Tibial nerve (tissue), 4 donors: ENCODE data around the gene SECTM1. TPM values are rescaled to one million over a fixed set of nuclear protein-coding genes. Genes with fewer than 3 reads are reported as not detected.

Experiments used
- DNase-seq, 2 donors: peaks; one replicate each; pipeline ENCODE4 v3.0.0-alpha.2; 2019; ENCODE audit warnings: low spot score in 2 of 2
- H3K27ac ChIP-seq, 4 donors: fragments of 200-600 bp; sonication (generic) in 3 of 4; one replicate each; pipeline ENCODE4 v1.5.1; 2017 to 2019; ENCODE audit warnings: mild to moderate bottlenecking in 1 of 4
- H3K27me3 ChIP-seq, 2 donors: fragments of 200-600 bp; sonication (generic) in 1 of 2; one replicate each; pipeline versions ENCODE4 v1.5.1 to v1.6.0; 2017 to 2019
- H3K36me3 ChIP-seq, 3 donors: fragments of 200-600 bp; sonication (generic); one replicate each; pipeline ENCODE4 v1.5.1; 2018 to 2019
- H3K4me1 ChIP-seq, 4 donors: fragments of 200-600 bp; sonication (generic) in 3 of 4; one replicate each; pipeline ENCODE4 v1.5.1; 2017 to 2019
- H3K4me3 ChIP-seq, 4 donors: fragments of 200-600 bp; sonication (generic) in 3 of 4; one replicate each; pipeline ENCODE4 v1.5.1; 2017 to 2019; ENCODE audit warnings: mild to moderate bottlenecking in 1 of 4, moderate library complexity in 1 of 4
- H3K9me3 ChIP-seq, 4 donors: fragments of 200-600 bp; sonication (generic) in 3 of 4; one replicate each; pipeline ENCODE4 v1.5.1; 2017 to 2019
- EP300 ChIP-seq, 2 donors: sonication (generic); formaldehyde crosslinking; IDR thresholded peaks; one replicate each; pipeline ENCODE4 v1.6.1; 2017; ENCODE audit warnings: antibody characterized with exemption in 2 of 2, mild to moderate bottlenecking in 1 of 2
- POLR2A ChIP-seq, 2 donors: fragments of 450-650 bp; IDR thresholded peaks; one replicate each; pipeline ENCODE4 v1.6.1; 2017; ENCODE audit warnings: antibody characterized with exemption in 2 of 2, mild to moderate bottlenecking in 2 of 2, moderate library complexity in 2 of 2
- WGBS, 2 donors: methylation state at CpG; one replicate each; pipeline ENCODE4 v1.1.5; 2018; 5-methylcytosine and 5-hydroxymethylcytosine counted together
- total RNA-seq, 4 donors: library from RNA; depleted of rRNA; stranded (reverse); fragments of >200 nt; gene quantifications; one replicate each; pipeline ENCODE4 v1.1.0, GENCODE V29; 2016
- TF ChIP-seq, protein P1 (sequence below), 5 experiments: fragments of 200-600 bp in 3 of 5; fragments of 450-650 bp in 2 of 5; sonication (generic) in 3 of 5; IDR thresholded peaks; one replicate each; pipeline ENCODE4 v1.5.1; 2016 to 2019; ENCODE audit warnings: antibody characterized with exemption in 5 of 5, mild to moderate bottlenecking in 3 of 5, moderate library complexity in 2 of 5

The SECTM1 gene
- total RNA-seq, 4 donors from 2014 or later = 6.9 to 12.6 (median 11.3) TPM

DNA sequence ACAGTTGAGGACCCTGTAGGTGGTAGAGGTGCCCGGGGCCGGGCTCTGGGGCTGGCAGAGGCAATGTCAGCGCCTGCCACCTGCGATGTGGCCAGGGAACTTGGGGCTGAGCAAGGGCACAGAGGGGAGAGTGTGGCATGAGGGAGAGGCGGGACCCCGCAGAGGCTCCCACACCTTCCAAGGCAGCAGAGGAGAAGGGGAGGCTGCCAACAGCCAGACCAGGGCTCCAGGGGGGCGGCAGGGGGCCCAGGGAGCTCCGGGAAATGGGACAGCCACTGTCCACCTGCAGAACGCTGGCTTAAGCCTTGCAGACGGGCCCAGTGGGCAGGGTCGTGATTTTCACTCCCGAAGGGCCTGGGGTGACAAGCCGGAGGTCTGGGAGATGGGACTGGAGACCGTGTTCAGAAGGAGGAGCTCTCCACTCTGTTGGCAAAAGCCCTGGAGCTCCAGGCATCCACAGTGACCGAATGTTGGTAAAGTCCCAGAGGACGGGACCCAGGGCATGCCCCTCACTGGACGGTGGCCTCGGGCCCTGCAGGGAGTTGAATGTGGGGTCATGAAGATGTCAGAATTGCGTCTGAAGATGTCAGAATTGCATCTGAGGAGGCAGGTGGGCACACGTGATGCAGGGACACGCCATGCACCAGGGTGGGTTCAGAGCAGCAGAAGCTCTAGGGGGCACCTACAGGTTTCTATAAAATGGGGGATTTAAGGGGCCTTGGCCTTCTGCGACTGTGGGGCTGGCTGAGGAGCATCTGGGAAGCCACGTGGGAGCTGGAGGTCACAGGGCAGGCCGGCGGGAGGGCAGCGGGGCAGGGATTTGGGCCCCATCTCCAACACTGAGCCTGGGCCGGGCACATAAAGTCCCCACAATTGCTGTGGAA lies 34.8 kb downstream of the SECTM1 start:
- Histone ChIP-seq H3K27ac (peak overlapping the region; percentile 52 to 90 (median 89)), H3K27me3 (no peaks in the 10 kb centered on the region), H3K36me3 (no peaks in the 10 kb centered on the region), H3K4me3 (peak overlapping the region; percentile 25 to 51 (median 45)), H3K9me3 (no peaks in the 10 kb centered on the region), H3K4me1 (peaks cover 0 to 62% (median 35%) of the 10 kb centered on the region in 4 donors)
- 72 to 74% methylated on average over 25 to 27 of the region's 27 CpGs for WGBS, 2 donors
- no peak for DNase-seq
- TF ChIP-seq POLR2A (IDR thresholded peaks at IDR 0.05) (no peak), EP300 (IDR thresholded peaks at IDR 0.05) (no peak)
- TF ChIP-seq, protein P1, sequence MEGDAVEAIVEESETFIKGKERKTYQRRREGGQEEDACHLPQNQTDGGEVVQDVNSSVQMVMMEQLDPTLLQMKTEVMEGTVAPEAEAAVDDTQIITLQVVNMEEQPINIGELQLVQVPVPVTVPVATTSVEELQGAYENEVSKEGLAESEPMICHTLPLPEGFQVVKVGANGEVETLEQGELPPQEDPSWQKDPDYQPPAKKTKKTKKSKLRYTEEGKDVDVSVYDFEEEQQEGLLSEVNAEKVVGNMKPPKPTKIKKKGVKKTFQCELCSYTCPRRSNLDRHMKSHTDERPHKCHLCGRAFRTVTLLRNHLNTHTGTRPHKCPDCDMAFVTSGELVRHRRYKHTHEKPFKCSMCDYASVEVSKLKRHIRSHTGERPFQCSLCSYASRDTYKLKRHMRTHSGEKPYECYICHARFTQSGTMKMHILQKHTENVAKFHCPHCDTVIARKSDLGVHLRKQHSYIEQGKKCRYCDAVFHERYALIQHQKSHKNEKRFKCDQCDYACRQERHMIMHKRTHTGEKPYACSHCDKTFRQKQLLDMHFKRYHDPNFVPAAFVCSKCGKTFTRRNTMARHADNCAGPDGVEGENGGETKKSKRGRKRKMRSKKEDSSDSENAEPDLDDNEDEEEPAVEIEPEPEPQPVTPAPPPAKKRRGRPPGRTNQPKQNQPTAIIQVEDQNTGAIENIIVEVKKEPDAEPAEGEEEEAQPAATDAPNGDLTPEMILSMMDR (IDR thresholded peaks at IDR 0.05) = no peak

DNA sequence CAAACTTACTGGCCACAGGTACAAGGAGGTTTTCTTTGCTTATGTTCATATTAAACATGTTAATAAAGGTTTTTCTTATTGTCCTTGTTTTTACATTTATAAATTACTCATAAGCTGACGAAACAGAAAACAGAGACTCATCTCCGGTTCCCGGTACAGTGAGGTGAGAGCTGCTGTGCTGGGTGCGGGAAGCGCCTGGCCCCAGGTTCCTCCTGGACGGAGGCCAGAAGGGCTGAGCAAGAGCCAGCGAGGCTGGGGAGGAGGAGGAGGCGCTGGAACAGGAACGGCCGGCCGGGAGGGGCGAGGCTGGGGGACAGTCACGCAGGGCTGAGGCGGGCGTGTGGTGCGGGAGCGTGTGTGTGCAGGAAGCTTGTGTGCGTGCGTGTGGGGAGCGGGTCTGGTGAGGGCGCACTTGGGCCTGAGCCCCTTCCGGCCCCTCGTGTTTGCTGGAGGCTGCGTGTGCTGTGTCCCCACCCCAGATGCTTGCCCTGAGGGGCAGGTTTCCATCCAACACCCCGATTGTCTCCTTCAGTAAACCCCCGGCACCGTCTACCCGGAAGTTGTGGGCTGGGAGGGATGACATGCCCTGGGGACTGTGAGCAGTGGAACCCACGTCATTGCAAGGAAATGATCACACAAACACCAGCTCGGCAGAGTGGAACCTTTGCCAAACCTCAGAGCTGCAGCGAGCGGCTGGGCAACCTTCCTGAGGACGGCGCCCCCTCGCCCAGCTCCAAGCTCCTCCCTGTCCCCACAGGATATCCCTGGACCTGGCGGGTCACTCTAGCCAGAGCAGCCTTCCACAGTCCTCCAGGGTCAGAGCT lies 35.6 kb downstream of the SECTM1 start:
- TF ChIP-seq POLR2A (IDR thresholded peaks at IDR 0.05) = peak in 1 of 2 donors; percentile 49
- peak; percentile 47 to 85 for TF ChIP-seq EP300 (IDR thresholded peaks at IDR 0.05)
- TF ChIP-seq, protein P1 (IDR thresholded peaks at IDR 0.05) = no peak

DNA sequence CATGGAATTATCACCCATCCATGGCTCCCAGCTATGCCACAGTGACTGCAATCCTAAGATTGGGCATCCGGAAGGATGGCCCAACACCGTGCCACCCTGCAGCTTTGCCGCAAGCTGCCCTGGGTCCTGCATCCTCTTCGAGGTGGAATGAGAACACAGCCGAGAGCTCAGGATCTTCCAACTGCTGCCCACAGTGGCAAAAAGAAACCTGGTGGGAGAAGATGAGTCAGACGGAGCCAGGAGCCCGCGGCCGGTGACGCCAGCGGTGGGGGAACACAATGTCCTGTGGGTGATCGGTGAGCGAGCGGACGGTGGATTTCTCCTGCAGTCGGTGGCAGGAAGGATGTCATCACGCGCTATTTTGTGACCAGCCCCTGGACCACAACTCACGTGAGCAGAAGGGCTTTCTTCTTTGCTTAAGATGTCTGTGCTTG lies 36.3 kb downstream of the SECTM1 start:
- Histone ChIP-seq H3K9me3 (no peaks in the 10 kb centered on the region), H3K27ac (peak overlapping the region; percentile 52 to 90 (median 89)), H3K36me3 (no peaks in the 10 kb centered on the region), H3K4me3 (peak overlapping the region in 2 of 4 donors; percentile 45 to 51), H3K27me3 (no peaks in the 10 kb centered on the region), H3K4me1 (peaks cover 0 to 67% (median 40%) of the 10 kb centered on the region in 4 donors)
- 71% methylated on average over 19 of the region's 19 CpGs for WGBS, 2 donors
- TF ChIP-seq POLR2A (IDR thresholded peaks at IDR 0.05) (no peak), EP300 (IDR thresholded peaks at IDR 0.05) (peak; percentile 86 to 91)
- peak; percentile 64 to 80 for DNase-seq

More for the DNA sequence above, 35.6 kb downstream of the SECTM1 start:
- 2 to 8% methylated on average over 22 to 23 of the region's 36 CpGs for WGBS, 2 donors
- Histone ChIP-seq H3K4me1 (peaks cover 0 to 67% (median 39%) of the 10 kb centered on the region in 4 donors), H3K27me3 (no peaks in the 10 kb centered on the region), H3K36me3 (no peaks in the 10 kb centered on the region), H3K27ac (peak overlapping the region; percentile 52 to 90 (median 89)), H3K9me3 (no peaks in the 10 kb centered on the region), H3K4me3 (peak overlapping the region; percentile 25 to 51 (median 45))
- peak; percentile 71 to 82 for DNase-seq

DNA sequence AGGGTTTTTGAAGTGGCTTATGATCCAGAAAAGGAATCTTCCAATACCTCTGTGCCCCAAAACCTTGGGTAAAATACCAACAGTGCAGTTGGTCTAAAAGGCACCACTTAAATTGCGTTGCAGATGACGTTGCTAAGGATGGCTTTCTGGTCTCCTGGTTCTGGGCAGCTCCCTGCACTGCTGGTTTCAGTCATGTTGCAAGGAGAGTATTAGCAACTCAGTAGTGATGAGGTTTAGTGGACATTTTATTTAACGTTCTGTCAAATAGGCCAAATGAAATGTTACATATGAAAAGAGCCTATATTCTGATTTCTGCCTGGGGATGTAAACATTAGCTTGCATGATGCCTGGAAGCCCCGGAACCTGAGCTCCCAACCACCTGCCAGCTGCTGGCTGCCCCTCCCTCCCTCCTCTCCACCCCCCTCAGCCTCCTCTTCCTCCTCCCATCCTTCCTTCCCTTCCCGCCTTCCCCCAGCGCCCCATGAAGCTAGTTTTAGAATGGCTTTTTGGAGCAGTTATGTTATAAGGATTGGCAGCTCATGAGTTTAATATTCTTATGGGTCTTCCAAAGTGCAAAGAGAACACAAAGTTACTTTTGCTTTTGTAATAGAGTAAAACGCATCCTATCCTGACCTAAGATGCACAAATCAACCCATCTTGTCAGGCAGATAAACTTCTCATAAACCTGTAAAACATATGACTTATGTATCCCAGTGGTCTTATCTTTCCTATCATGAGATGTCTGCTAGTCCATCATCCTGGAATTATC lies 36.9 kb downstream of the SECTM1 start:
- Histone ChIP-seq H3K9me3 (no peaks in the 10 kb centered on the region), H3K27ac (peak overlapping the region; percentile 52 to 90 (median 89)), H3K36me3 (no peaks in the 10 kb centered on the region), H3K27me3 (no peaks in the 10 kb centered on the region), H3K4me1 (peaks cover 0 to 73% (median 43%) of the 10 kb centered on the region in 4 donors), H3K4me3 (peak overlapping the region in 2 of 4 donors; percentile 45 to 51)
- WGBS, 2 donors = 54 to 68% methylated on average over 7 of the region's 7 CpGs
- TF ChIP-seq EP300 (IDR thresholded peaks at IDR 0.05) (no peak), POLR2A (IDR thresholded peaks at IDR 0.05) (no peak)
- TF ChIP-seq, protein P1 (IDR thresholded peaks at IDR 0.05) = no peak
- DNase-seq = no peak

DNA sequence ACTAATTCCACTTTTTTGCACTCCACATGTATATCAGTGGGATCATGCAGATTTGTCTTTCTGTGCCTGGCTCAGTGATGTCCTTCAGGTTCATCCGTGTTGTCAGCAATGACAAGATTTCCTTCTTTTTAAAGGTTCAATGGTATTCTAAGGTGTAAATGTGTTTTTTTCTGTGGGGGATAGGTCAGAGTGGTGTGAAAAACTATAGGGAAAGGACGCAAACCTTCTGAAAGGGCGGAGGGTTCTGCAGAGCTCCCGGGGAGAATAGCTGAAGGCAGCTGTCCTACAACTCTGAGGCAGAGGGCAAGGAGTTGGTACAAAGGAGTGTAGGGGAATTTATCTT lies 38.1 kb downstream of the SECTM1 start:
- Histone ChIP-seq H3K27ac (peak overlapping the region in 1 of 4 donors; percentile 14), H3K36me3 (no peaks in the 10 kb centered on the region), H3K9me3 (no peaks in the 10 kb centered on the region), H3K4me3 (no peak overlapping the region), H3K27me3 (no peaks in the 10 kb centered on the region), H3K4me1 (peaks cover 0 to 69% (median 40%) of the 10 kb centered on the region in 4 donors)
- no peak for DNase-seq
- TF ChIP-seq POLR2A (IDR thresholded peaks at IDR 0.05) (no peak), EP300 (IDR thresholded peaks at IDR 0.05) (no peak)
- TF ChIP-seq, protein P1 (IDR thresholded peaks at IDR 0.05) = no peak
- WGBS, 2 donors = 70 to 78% methylated on average over 4 of the region's 4 CpGs
